GM12892 (cell line): Measurements from ENCODE around the gene PTPRU.

Experiments
- POLR2A ChIP-seq: IDR thresholded peaks from 2 replicates; pipeline ENCODE4 v1.6.1; 2011; ENCODE audit warnings: low read depth, low read length, control low read depth
- POLR2AphosphoS5 ChIP-seq: IDR thresholded peaks from 2 replicates; pipeline ENCODE4 v1.6.1; 2011; ENCODE audit warnings: low read depth, low read length, control low read depth
- TAF1 ChIP-seq: IDR thresholded peaks from 2 replicates; pipeline ENCODE4 v1.6.1; 2011; ENCODE audit warnings: low read depth, mild to moderate bottlenecking, control low read depth, low read length, borderline replicate concordance

DNA sequence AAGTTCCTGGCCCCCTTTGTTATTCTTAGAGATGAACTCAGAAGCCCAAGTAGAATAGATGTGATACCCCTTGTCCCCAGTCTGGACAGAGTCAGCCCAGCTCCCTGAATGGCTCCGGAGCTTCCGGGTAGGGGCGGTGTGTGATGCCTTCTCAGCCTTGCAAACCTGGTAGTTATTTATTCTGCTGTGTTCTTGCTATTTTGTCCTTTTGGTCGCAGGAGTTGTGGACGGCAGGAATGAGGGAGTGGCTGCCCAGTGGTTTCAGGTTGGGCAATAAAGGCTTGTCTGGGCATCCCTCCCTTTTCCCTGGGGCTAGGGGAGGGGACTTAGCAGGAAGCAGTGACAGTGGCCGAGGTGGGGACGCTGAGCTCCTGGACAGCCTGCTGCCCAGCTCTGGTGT, 2.8 kb downstream of the PTPRU start:
- TF ChIP-seq TAF1 (no peak), POLR2A (no peak), POLR2AphosphoS5 (no peak)
